C4-2B (cell line): ENCODE results near the gene RALGPS2.
"Not testable (repeated sequence)": the region's sequence is repeated elsewhere in the genome, so short reads cannot be mapped to it uniquely, and the experiment has no call there.

ENCODE experiments used
- H3K27ac ChIP-seq: fragments of 450-650 bp; 2 replicates; pipeline ENCODE4 v1.5.1; 2017
- ZFX ChIP-seq: fragments of 450-650 bp; IDR thresholded peaks from 2 replicates; pipeline ENCODE4 v1.6.1; 2017
- TF ChIP-seq, protein P1 (sequence below): fragments of 450-650 bp; conservative IDR thresholded peaks from 2 replicates; pipeline ENCODE4 v1.5.1; 2017; ENCODE audit warnings: mild to moderate bottlenecking

The RALGPS2 gene

DNA sequence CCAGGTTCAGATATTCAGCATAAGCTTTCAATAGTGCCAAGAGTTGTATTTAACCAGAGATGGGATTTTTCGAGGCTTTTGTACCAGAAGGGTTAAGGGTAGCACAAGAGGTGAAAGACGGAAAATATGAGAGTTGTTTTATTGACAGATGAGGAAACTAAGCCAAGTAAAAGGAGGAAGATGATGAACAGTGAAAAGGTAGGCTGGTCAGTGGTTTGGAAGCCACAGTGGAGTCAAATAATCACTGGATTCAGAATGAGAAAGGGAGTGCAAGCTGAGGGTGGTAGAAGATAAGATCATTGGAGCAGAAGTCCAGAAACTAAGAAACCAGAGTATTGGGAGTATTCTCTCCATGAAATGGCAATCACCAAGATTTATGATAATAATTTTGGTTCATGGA is 100.1 kb downstream of the RALGPS2 start:
- TF ChIP-seq, protein P1, sequence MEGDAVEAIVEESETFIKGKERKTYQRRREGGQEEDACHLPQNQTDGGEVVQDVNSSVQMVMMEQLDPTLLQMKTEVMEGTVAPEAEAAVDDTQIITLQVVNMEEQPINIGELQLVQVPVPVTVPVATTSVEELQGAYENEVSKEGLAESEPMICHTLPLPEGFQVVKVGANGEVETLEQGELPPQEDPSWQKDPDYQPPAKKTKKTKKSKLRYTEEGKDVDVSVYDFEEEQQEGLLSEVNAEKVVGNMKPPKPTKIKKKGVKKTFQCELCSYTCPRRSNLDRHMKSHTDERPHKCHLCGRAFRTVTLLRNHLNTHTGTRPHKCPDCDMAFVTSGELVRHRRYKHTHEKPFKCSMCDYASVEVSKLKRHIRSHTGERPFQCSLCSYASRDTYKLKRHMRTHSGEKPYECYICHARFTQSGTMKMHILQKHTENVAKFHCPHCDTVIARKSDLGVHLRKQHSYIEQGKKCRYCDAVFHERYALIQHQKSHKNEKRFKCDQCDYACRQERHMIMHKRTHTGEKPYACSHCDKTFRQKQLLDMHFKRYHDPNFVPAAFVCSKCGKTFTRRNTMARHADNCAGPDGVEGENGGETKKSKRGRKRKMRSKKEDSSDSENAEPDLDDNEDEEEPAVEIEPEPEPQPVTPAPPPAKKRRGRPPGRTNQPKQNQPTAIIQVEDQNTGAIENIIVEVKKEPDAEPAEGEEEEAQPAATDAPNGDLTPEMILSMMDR: no peak
- no peak for TF ChIP-seq ZFX

DNA sequence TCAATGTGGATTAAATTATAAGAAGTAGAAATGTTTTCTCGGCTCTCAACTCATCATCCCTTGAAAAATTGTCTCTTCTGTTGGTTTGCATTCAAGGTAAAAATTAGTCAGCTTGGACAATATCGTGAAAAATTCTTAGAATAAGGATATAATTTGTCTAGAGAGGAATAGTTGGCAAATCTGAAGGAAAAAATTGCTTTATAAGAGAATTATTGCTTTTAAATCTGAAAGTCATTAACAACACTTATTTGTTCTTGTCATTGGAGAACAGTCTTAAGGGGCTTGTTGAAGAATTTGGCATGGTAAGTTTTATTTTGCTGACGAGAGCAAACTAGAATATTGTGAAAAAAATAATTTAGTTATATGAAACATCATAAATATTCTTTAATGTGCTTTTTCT is 119.4 kb downstream of the RALGPS2 start:
- H3K27ac ChIP-seq: no peak overlapping the region
- TF ChIP-seq ZFX: no peak

More for the DNA sequence above, 100.1 kb downstream of the RALGPS2 start:
- H3K27ac ChIP-seq: no peak overlapping the region

DNA sequence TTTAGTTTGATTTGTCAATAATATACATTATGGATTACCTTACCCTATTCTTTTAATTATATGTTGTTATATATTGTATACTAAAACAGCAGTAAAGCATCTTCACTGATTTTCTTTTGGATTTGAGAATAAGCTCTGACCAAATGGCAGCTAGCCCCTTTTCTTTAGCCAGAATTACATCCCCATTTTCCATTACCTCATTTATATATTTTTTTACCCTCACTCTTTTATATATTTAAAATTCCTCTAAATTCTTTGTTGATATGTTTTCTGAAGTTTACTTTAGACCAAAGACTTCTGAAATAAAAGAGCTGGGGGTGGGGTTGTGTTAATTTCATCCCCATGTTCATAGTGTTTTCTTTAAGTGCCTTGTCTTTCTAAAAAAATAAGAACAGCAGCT is 121.3 kb downstream of the RALGPS2 start:
- no peak overlapping the region for H3K27ac ChIP-seq
- TF ChIP-seq, protein P1: no peak
- TF ChIP-seq ZFX: no peak

DNA sequence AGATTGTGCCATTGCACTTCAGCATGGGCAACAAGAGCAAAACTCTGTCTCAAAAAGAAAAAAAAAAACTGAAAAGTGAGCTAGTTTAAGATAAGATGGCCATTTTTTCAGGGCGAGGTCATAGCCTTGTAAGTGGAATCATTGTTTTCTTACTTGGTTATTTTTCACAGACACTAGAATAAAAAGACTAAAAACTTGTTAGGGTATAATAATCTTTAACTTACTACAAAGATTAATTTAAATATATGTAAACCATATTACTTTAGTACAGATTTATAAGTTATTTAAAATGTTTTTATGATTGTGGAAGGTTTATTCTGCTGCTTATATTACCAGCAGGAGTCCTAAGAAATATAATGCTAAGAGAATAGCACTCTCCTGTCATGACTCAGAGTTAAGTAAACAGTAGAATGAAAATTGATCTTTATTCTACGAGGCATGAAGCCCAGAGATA is 122.4 kb downstream of the RALGPS2 start:
- H3K27ac ChIP-seq: no peak overlapping the region
- TF ChIP-seq ZFX: no peak

DNA sequence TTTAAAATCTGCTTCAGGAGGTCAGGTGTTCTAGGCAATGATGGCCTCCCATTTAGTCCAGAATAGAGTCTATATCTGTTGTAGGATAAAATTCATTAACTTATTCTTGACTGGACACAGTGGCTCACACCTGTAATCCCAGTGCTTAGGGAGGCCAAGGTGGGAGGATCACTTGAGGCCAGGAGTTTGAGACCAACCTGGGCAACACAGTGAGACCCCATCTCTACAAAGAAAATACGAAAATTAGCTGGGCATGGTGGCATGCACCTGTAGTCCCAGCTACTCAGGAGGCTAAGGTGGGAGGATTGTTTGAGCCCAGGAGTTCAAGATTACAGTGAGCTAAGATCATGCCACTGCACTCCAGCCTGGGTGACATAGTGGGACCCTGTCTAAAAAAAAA is 122.9 kb downstream of the RALGPS2 start:
- H3K27ac ChIP-seq: not testable (repeated sequence)

DNA sequence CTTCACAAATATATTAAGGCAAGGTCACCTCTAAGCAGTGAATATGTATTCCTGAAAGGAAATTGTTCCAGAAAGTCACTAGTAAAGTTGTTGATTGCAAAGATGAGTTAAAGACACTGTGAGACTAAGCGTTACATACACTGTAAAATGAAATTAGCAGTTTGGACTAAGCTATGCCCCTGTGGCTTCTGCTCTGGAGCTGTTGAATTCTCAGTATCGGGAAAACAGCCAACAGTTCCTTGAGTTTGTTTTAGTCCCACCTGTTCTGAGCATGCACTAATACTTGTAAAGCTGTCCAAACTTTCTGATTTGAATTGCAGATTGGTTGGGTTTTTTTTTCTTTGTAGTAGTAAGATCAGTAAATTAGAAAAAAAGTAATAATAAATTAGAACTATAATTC is 124.9 kb downstream of the RALGPS2 start:
- TF ChIP-seq ZFX: no peak
- TF ChIP-seq, protein P1: no peak
- no peak overlapping the region for H3K27ac ChIP-seq

DNA sequence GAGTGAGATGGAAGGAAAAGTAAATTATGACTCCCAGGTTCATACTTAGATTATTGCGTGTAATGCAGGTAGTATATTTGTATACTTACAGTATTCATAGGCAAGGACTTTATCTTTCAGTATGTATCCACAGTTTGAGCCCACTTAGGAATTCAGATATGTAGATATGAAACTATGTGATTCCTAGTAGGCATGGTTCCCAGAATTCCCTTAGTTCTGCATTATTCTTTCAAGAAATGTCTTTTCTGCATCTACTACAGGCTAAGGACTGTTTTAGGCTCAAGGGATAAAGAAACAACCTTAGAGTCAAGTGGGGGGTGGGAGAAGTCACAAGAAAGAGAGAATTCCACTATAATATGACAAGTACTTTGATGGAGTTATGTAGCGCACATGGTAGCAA is 132.1 kb downstream of the RALGPS2 start:
- no peak overlapping the region for H3K27ac ChIP-seq
- TF ChIP-seq ZFX: no peak
- TF ChIP-seq, protein P1: no peak

DNA sequence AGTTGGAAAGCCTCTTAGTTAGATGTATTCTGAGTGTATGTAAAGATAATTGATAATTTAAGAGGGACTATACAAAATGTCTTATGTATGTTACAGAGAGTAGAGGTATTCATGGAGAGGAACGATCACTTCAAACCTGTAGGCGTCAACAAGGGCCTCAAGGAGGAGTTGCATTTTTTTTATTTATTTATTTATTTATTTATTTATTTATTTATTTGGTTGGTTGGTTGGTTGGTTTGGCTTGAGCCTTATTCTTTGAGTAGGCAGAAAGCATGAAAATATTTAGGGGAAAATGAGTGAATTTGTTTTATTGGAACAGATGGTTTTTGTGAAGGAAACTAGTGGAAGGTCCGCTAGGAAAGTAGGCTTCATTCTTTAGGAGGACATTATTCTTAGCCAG is 137.4 kb downstream of the RALGPS2 start:
- H3K27ac ChIP-seq: no peak overlapping the region
- TF ChIP-seq, protein P1: no peak
- TF ChIP-seq ZFX: no peak

DNA sequence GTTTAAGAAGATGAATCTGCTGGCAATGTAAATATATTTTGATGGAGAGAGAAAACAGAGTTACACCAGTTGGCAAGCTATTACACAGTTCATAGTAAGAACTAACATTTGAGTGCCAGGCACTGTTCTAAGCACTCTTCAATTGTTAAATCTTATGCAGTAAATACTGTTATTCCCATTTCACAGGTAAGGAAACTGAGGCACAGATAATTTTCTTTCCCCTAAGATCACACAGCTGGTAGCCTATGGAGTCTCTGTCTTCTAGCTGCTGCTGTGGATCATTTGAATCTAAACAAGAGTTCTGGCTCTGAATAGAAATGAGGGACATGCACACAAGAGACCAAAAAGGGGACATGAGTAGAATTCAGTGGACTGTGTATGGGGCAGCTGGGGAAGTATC is 137.8 kb downstream of the RALGPS2 start:
- no peak overlapping the region for H3K27ac ChIP-seq
- TF ChIP-seq, protein P1: no peak
- no peak for TF ChIP-seq ZFX
